ENCODE data around the gene ASXL1. TPM values are rescaled to one million over a fixed set of nuclear protein-coding genes. Genes with fewer than 3 reads are reported as not detected.
"Not testable (repeated sequence)": the region's sequence is repeated elsewhere in the genome, so short reads cannot be mapped to it uniquely, and the experiment has no call there.

ASXL1 gene
- total RNA-seq, 1 experiment from 2014 or later, result 43.5 TPM

- DNase-seq (ENCODE audit: low read depth), result no peak
Measured at GRCh38 chr20:32337937-32338661, 20.0 kb upstream of the ASXL1 start.

GRCh38 chr20:32338665-32339064, 19.5 kb upstream of the ASXL1 start:
- DNase-seq (ENCODE audit: low read depth), result no peak

- DNase-seq (ENCODE audit: low read depth), result no peak
Measured at GRCh38 chr20:32339116-32339515, 19.0 kb upstream of the ASXL1 start.

GRCh38 chr20:32341053-32341452, 17.1 kb upstream of the ASXL1 start:
- DNase-seq (ENCODE audit: low read depth), result not testable (repeated sequence)

- DNase-seq (ENCODE audit: low read depth), result peak; percentile 91
Measured at GRCh38 chr20:32343439-32343838, 14.7 kb upstream of the ASXL1 start.

- DNase-seq (ENCODE audit: low read depth), result no peak
Measured at GRCh38 chr20:32344835-32345506, 13.2 kb upstream of the ASXL1 start.

GRCh38 chr20:32348207-32348606, 9.9 kb upstream of the ASXL1 start:
- DNase-seq (ENCODE audit: low read depth), result no peak

GRCh38 chr20:32350421-32350820, 7.7 kb upstream of the ASXL1 start:
- no peak for DNase-seq (ENCODE audit: low read depth)

- DNase-seq (ENCODE audit: low read depth), result no peak
Measured at GRCh38 chr20:32352121-32352720, 5.9 kb upstream of the ASXL1 start.

- DNase-seq (ENCODE audit: low read depth), result no peak
Measured at GRCh38 chr20:32353848-32354496, 4.2 kb upstream of the ASXL1 start.

GRCh38 chr20:32354592-32355416, 3.3 kb upstream of the ASXL1 start:
- peak; percentile 95 for DNase-seq (ENCODE audit: low read depth)

GRCh38 chr20:32355417-32355841, 2.7 kb upstream of the ASXL1 start:
- no peak for DNase-seq (ENCODE audit: low read depth)

- peak; percentile 95 for DNase-seq (ENCODE audit: low read depth)
Measured at GRCh38 chr20:32355907-32356621, 2.1 kb upstream of the ASXL1 start.

- no peak for DNase-seq (ENCODE audit: low read depth)
Measured at GRCh38 chr20:32356622-32357374, 1.3 kb upstream of the ASXL1 start.

GRCh38 chr20:32357375-32357868, 709 bp upstream of the ASXL1 start:
- DNase-seq (ENCODE audit: low read depth), result peak; percentile 86

- no peak for DNase-seq (ENCODE audit: low read depth)
Measured at GRCh38 chr20:32358632-32358882, 426 bp downstream of the ASXL1 start.

- peak; percentile 74 for DNase-seq (ENCODE audit: low read depth)
Measured at GRCh38 chr20:32358883-32359632, 927 bp downstream of the ASXL1 start.

GRCh38 chr20:32359633-32360332, 1.7 kb downstream of the ASXL1 start:
- peak; percentile 41 for DNase-seq (ENCODE audit: low read depth)

- no peak for DNase-seq (ENCODE audit: low read depth)
Measured at GRCh38 chr20:32360333-32360634, 2.2 kb downstream of the ASXL1 start.
